H9 (cell line): ENCODE results near the gene CIT. TPM values are rescaled to one million over a fixed set of nuclear protein-coding genes. Genes with fewer than 3 reads are reported as not detected.
A peak's percentile ranks its signal among the peaks of the same experiment; 100 is the strongest.

ENCODE experiments used
- DNase-seq: peaks from one replicate; pipeline ENCODE4 v3.0.0-alpha.2; 2017
- H2AFZ ChIP-seq: one replicate; pipeline ENCODE4 v1.6.1; 2013; ENCODE audit warnings: mild to moderate bottlenecking, low read length, control low read depth, moderate library complexity
- H2AK5ac ChIP-seq: 2 replicates; pipeline ENCODE4 v1.6.1; 2013; ENCODE audit warnings: low read length, control low read depth, mixed read lengths; ENCODE audit not compliant: insufficient read length
- H2BK120ac ChIP-seq: one replicate; pipeline ENCODE4 v1.6.1; 2013; ENCODE audit warnings: low read depth, mild to moderate bottlenecking, low read length, control low read depth, inconsistent platforms; ENCODE audit not compliant: poor library complexity, severe bottlenecking
- H2BK12ac ChIP-seq: 2 replicates; pipeline ENCODE4 v1.6.1; 2013; ENCODE audit warnings: low read length, control low read depth, mixed read lengths, low read depth; ENCODE audit not compliant: insufficient read length
- H2BK15ac ChIP-seq: 2 replicates; pipeline ENCODE4 v1.6.1; 2013; ENCODE audit warnings: low read depth, low read length, control low read depth
- H2BK20ac ChIP-seq: one replicate; pipeline ENCODE4 v1.6.1; 2013; ENCODE audit warnings: low read depth, mild to moderate bottlenecking, low read length, control low read depth, inconsistent platforms; ENCODE audit not compliant: poor library complexity, severe bottlenecking
- H2BK5ac ChIP-seq: 2 replicates; pipeline ENCODE4 v1.6.1; 2013; ENCODE audit warnings: low read length, control low read depth, mixed read lengths; ENCODE audit not compliant: insufficient read length
- H3K14ac ChIP-seq: 2 replicates; pipeline ENCODE4 v1.6.1; 2013; ENCODE audit warnings: low read length, control low read depth; ENCODE audit not compliant: insufficient read depth
- H3K18ac ChIP-seq: 2 replicates; pipeline ENCODE4 v1.6.1; 2013; ENCODE audit warnings: low read depth, mild to moderate bottlenecking, mixed read lengths, low read length, control low read depth; ENCODE audit not compliant: insufficient read length
- H3K23ac ChIP-seq: 2 replicates; pipeline ENCODE4 v1.6.1; 2013; ENCODE audit warnings: low read length, control low read depth, mixed read lengths, low read depth; ENCODE audit not compliant: insufficient read length
- H3K23me2 ChIP-seq: 2 replicates; pipeline ENCODE4 v1.6.1; 2013; ENCODE audit warnings: low read depth, mild to moderate bottlenecking, mixed read lengths, low read length, control low read depth; ENCODE audit not compliant: insufficient read length, poor library complexity, severe bottlenecking
- H3K27ac ChIP-seq: 2 replicates; pipeline ENCODE4 v1.5.1; 2013; ENCODE audit warnings: low read length, control low read depth, mixed read lengths, low read depth; ENCODE audit not compliant: insufficient read length
- H3K27me3 ChIP-seq: 2 replicates; pipeline ENCODE4 v1.6.1; 2013; ENCODE audit warnings: low read length, control low read depth, inconsistent platforms; ENCODE audit not compliant: insufficient read depth
- H3K4ac ChIP-seq: 2 replicates; pipeline ENCODE4 v1.6.1; 2013; ENCODE audit warnings: low read depth, mild to moderate bottlenecking, control low read depth, inconsistent platforms, low read length, moderate library complexity
- H3K4me1 ChIP-seq: 2 replicates; pipeline ENCODE4 v1.6.1; 2013; ENCODE audit warnings: low read length, control low read depth, inconsistent platforms; ENCODE audit not compliant: insufficient read depth
- H3K4me2 ChIP-seq: 2 replicates; pipeline ENCODE4 v1.6.1; 2013; ENCODE audit warnings: low read length, control low read depth, mixed read lengths; ENCODE audit not compliant: insufficient read length, insufficient read depth
- H3K56ac ChIP-seq: 2 replicates; pipeline ENCODE4 v1.6.1; 2013; ENCODE audit warnings: low read depth, mild to moderate bottlenecking, mixed read lengths, low read length, control low read depth; ENCODE audit not compliant: insufficient read length
- H3K79me1 ChIP-seq: 2 replicates; pipeline ENCODE4 v1.6.1; 2013; ENCODE audit warnings: low read depth, mild to moderate bottlenecking, moderate library complexity, low read length, control low read depth, inconsistent platforms; ENCODE audit not compliant: insufficient read depth, poor library complexity, severe bottlenecking
- H3K79me2 ChIP-seq: 2 replicates; pipeline ENCODE4 v1.6.1; 2013; ENCODE audit warnings: low read length, control low read depth, inconsistent platforms; ENCODE audit not compliant: insufficient read depth
- H3K9ac ChIP-seq: 2 replicates; pipeline ENCODE4 v1.6.1; 2013; ENCODE audit warnings: low read length, control low read depth, mixed read lengths; ENCODE audit not compliant: insufficient read length; ENCODE audit errors: extremely low read depth
- H3K9me3 ChIP-seq: one replicate; pipeline ENCODE4 v1.6.1; 2013; ENCODE audit warnings: low read depth, low read length, inconsistent platforms; ENCODE audit not compliant: control insufficient read depth
- H3T11ph ChIP-seq: one replicate; pipeline ENCODE4 v1.6.1; 2013; ENCODE audit warnings: mild to moderate bottlenecking, low read length, control low read depth, inconsistent platforms
- H4K20me1 ChIP-seq: one replicate; pipeline ENCODE4 v1.6.1; 2013; ENCODE audit not compliant: control insufficient read depth, insufficient read length, insufficient read depth
- H4K5ac ChIP-seq: 2 replicates; pipeline ENCODE4 v1.6.1; 2013; ENCODE audit warnings: low read depth, mild to moderate bottlenecking, mixed read lengths, low read length, control low read depth; ENCODE audit not compliant: insufficient read length
- H4K8ac ChIP-seq: replicated peaks from 2 replicates; pipeline ENCODE4 v1.6.1; 2013; ENCODE audit warnings: low read length, control low read depth, mixed read lengths, low read depth; ENCODE audit not compliant: insufficient read length
- H4K91ac ChIP-seq: 2 replicates; pipeline ENCODE4 v1.6.1; 2013; ENCODE audit warnings: low read depth, mild to moderate bottlenecking, moderate library complexity, mixed read lengths, low read length, control low read depth; ENCODE audit not compliant: insufficient read length
- H3K27ac Mint-ChIP-seq, 3 experiments: 2 replicates in 2 of 3; 3 replicates in 1 of 3; pipeline ENCODE4 v1.8.0; 2020 to 2021; ENCODE audit warnings: mixed read lengths in 3 of 3, mild to moderate bottlenecking in 1 of 3, moderate library complexity in 1 of 3
- H3K27me3 Mint-ChIP-seq: 2 replicates; pipeline ENCODE4 v1.8.0; 2021; ENCODE audit warnings: low read depth, mild to moderate bottlenecking, moderate library complexity, mixed read lengths
- H3K36me3 Mint-ChIP-seq, 3 experiments: 2 replicates in 2 of 3; 3 replicates in 1 of 3; pipeline ENCODE4 v1.8.0; 2020 to 2021; ENCODE audit warnings: low read depth in 3 of 3, mixed read lengths in 3 of 3; ENCODE audit not compliant: insufficient read depth in 1 of 3
- H3K4me1 Mint-ChIP-seq, 2 experiments: 2 replicates each; pipeline ENCODE4 v1.8.0; 2020; ENCODE audit warnings: mixed read lengths in 2 of 2
- H3K4me3 Mint-ChIP-seq, 2 experiments: 2 replicates in 1 of 2; 3 replicates in 1 of 2; pipeline ENCODE4 v1.8.0; 2020 to 2021; ENCODE audit warnings: mild to moderate bottlenecking in 2 of 2, mixed read lengths in 2 of 2, moderate library complexity in 1 of 2
- H3K9me3 Mint-ChIP-seq, 2 experiments: 2 replicates in 1 of 2; 3 replicates in 1 of 2; pipeline ENCODE4 v1.8.0; 2020; ENCODE audit warnings: mild to moderate bottlenecking in 2 of 2, mixed read lengths in 2 of 2, moderate library complexity in 1 of 2
- CTCF ChIP-seq: fragments of 200-600 bp; sonication (generic); conservative IDR thresholded peaks from 3 replicates; pipeline ENCODE4 v1.8.0; 2021; ENCODE audit warnings: antibody characterized with exemption, mild to moderate bottlenecking
- WGBS: extraction: QIAGEN DNeasy Blood & Tissue Kit; methylation state at CpG from one replicate; pipeline ENCODE4 v1.1.7; 2013; ENCODE audit warnings: missing lambda C conversion rate, low lambda C conversion rate, mixed read lengths; ENCODE audit not compliant: insufficient read length; ENCODE audit errors: extremely low coverage; 5-methylcytosine and 5-hydroxymethylcytosine counted together
- total RNA-seq: library from RNA; stranded (reverse); gene quantifications from 2 replicates; pipeline ENCODE4 v1.2.1, GENCODE V29; 2021

Gene CIT
- total RNA-seq, 1 experiment from 2014 or later: 55.3 TPM

- no peak for TF ChIP-seq CTCF
- H3K27me3 Mint-ChIP-seq: no peaks in the 10 kb centered on the region
- no CpG with 5 or more reads among the region's 13 CpGs for WGBS
- Histone ChIP-seq H3K4me2 (no peak overlapping the region), H2AFZ (no peak overlapping the region), H2BK5ac (no peak overlapping the region), H3T11ph (no peak overlapping the region), H2BK120ac (no peak overlapping the region), H3K23ac (no peak overlapping the region), H2AK5ac (no peak overlapping the region), H3K4me1 (no peaks in the 10 kb centered on the region), H3K56ac (no peak overlapping the region), H3K79me2 (no peaks in the 10 kb centered on the region), H4K91ac (no peak overlapping the region), H3K79me1 (no peaks in the 10 kb centered on the region), H2BK20ac (no peak overlapping the region), H3K9me3 (no peaks in the 10 kb centered on the region), H2BK15ac (no peak overlapping the region), H3K27ac (no peak overlapping the region), H3K14ac (no peak overlapping the region; the same call in 1 of the 2 replicates), H4K8ac (no peak overlapping the region), H3K27me3 (no peaks in the 10 kb centered on the region), H4K5ac (no peak overlapping the region), H2BK12ac (no peak overlapping the region), H3K18ac (no peak overlapping the region), H3K9ac (no peak overlapping the region), H3K4ac (no peak overlapping the region), H3K23me2 (no peaks in the 10 kb centered on the region), H4K20me1 (no peaks in the 10 kb centered on the region)
- H3K9me3 Mint-ChIP-seq: peaks cover 0 to 2% of the 10 kb centered on the region in 2 experiments; a peak in 1 of 5 replicates
- peak overlapping the region in 2 of 3 experiments; percentile 12 to 39; a peak in 2 of 7 replicates for H3K27ac Mint-ChIP-seq
- no peak overlapping the region for H3K4me3 Mint-ChIP-seq
- peaks cover 12 to 52% (median 41%) of the 10 kb centered on the region in 3 experiments; a peak in 6 of 7 replicates for H3K36me3 Mint-ChIP-seq
- DNase-seq: no peak
- H3K4me1 Mint-ChIP-seq: peaks cover 10 to 11% of the 10 kb centered on the region in 2 experiments
Observed at GRCh38 chr12:119686776-119687175, 190.3 kb downstream of the CIT start.
